ENCODE measurements around the gene ARID1B.

DNA sequence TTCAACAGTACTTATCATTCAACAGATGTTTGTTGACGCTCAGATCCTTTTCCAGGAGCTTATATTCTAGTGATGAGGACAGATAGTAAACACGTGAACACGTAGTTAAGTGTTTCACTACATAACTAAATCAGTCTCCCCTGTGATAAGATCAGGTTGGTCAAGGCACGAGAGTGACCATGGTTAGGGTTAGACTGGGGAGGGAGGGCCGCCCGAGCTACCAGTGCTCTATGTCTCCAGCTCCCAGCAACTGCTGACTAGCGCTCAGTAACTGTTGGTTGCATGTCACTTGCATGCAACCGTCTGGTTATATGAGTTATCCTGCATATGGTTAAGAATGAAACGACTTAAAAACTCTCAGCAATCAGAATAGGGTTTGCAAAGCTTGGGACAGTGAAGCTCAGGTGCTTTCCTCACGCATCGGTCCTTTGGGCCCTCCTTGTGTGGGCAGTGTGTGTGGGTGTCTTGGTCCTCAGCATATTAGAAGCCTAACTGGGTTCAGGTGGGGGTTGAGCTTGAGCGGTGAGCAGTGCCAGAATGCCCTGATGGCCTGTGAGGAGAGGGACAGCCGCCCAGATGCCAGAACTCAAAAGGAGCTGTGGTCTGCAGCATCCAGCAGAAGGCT, 120.8 kb downstream of the ARID1B start:
- TF ChIP-seq CTCF (IDR thresholded peaks at IDR 0.05; ENCODE audit: borderline replicate concordance, extremely low read depth, low read length, poor library complexity, severe bottlenecking), result no peak
- TF ChIP-seq EZH2 (IDR thresholded peaks at IDR 0.05; ENCODE audit: borderline replicate concordance, low read depth, low read length, severe bottlenecking), result no peak

Measured in DND-41 (cell line).